CD4-positive, alpha-beta T cell treated with Interleukin-6 at 100 ng/mL for 8 hours (primary cell): ENCODE data around the gene ZNF423.

ENCODE experiments used
- DNase-seq: peaks from one replicate; pipeline ENCODE4 v3.0.0-alpha.2; 2020; ENCODE audit warnings: mixed read lengths, low spot score

The ZNF423 gene

DNA sequence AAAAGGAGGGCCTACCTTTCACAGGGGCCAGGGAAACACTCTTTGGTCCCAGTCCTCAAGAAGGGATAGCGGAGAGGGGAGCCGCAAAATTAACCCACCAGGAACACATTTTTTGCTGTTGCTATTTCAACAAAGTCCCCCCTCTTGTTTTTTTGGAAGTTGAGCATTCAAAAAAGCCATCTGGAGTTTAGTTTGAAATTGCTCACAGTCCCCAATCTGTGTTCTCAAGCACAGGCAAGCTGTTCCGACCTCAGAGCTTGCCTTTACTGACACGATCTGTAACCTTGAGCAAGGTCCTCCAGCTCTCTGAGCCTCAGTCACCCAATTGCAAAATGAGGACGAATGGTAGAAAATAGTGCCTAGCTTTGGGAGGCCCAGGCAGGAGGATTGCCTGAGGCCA lies 131.1 kb downstream of the ZNF423 start:
- DNase-seq = no peak

GRCh38 chr16:49723310-49723709 lies 132.6 kb downstream of the ZNF423 start:
- no peak for DNase-seq

GRCh38 chr16:49720225-49720624 lies 135.7 kb downstream of the ZNF423 start:
- no peak for DNase-seq

GRCh38 chr16:49717689-49718088 lies 138.2 kb downstream of the ZNF423 start:
- no peak for DNase-seq

- DNase-seq = no peak
Observed at GRCh38 chr16:49716339-49716934, 139.5 kb downstream of the ZNF423 start.

- no peak for DNase-seq
Observed at GRCh38 chr16:49713770-49714169, 142.1 kb downstream of the ZNF423 start.

GRCh38 chr16:49712542-49712941 lies 143.4 kb downstream of the ZNF423 start:
- DNase-seq = no peak

DNA sequence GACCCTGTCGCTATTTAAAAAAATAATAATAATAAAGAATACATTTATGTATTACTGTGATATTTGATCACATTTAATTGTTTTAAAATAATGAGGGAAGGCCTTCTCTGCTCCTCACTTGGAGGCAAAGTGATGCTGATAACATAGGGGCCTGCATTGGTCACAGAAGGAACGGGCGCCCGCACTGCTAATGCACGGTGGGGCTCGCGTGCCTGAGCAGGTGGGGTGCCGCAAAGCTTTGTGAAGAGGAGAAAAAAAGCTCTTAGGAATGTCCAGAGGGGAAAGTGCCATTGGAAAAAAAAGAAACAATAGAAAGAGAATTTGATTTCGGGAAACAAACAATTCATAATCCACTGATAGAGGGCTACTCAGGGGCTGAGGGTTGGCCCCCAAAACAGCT lies 143.8 kb downstream of the ZNF423 start:
- no peak for DNase-seq

- no peak for DNase-seq
Observed at GRCh38 chr16:49709057-49709456, 146.9 kb downstream of the ZNF423 start.

GRCh38 chr16:49708491-49708890 lies 147.4 kb downstream of the ZNF423 start:
- no peak for DNase-seq

DNA sequence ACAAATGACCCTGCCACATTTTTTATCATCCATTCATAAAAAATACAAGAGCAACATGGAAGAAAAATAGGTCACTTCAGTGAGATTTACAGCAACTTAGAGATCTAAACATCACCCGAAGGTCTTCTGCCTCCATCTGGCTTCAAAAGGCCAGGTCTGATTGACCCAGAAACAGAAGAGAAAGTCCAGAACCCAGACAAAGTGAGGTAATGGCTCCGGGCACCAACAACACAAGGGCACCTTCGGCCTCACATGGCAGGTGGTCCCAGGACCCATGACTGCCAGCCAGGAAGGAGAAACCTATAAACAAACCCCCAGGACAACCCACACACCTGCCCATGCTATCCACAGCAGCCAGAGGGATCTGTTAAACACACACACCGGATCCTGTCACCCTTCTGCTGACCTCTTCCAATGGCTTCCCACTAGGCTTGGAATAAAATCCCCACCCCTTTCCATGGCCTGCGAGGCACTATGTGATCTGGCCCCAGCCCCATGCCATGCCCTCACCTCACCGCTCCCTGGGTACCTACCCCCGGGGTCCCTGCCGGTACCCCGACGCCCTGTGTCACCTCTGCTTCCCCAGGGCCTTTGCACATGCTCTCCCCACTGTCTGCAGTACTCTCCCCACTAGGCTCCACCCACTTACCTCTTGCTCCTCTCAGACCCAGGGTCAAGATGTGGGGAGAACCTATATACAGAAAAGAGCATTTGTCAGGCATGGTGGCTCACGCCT lies 149.1 kb downstream of the ZNF423 start:
- no peak for DNase-seq

DNA sequence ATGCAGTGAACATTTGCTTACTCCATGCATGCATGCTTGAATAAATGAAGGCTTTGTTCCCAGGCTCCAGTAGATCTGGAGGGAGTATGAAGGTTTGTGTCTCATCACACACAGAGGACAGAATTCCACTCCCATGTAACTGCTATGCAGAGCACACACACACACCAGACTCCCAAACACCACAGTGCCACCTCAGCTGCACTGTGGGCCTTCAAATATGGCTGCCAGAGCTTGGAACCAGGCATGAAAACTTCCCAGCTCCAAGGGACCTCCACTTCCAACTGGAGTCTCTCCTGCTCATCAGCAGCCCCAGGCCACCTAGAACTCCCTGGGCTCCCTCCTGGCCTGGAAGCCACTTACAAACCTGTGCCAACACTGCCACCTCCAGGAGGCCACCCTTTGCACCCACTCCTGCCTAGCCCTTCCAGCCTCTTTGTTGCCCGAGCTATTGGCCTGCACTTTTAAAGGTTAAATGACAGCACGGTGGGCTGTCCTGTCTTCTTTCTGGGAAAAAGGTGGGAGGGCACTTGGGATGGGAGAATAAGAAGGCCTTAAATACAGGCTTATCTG lies 151.2 kb downstream of the ZNF423 start:
- DNase-seq = no peak

- no peak for DNase-seq
Observed at GRCh38 chr16:49703483-49703882, 152.4 kb downstream of the ZNF423 start.

DNA sequence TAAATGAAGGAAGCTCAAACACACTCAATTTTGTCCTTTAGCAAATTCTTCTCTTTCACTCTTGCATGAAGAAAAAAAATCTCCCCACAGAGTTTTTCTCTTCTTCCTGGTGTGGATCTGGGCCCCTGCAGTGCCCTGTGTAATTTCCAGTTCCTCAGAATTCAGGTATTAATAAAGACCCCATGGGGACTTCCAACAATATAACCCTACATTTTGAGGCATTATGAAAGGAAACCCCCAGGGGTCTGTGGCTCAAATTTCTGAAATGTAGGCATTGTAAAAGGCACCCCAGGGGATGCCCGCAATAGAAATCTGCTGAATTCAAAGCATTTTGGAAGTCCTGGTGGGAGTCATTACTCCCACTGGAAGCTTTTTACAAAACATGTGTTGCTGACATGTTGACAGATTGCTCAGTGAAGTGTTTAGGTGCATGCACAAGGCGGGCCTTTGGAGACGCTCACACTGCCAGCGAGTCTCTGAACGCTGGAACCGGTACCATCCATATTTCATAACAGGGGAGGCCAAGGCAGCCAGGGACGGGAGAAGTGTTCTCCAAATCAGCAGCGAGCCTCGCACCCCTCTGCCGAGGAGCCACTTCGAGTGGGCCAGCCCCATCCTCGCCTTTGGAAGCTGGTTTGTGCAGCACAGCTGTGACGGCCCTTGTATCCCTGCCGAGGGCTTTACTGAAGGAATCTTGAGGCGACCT lies 154.0 kb downstream of the ZNF423 start:
- no peak for DNase-seq

DNA sequence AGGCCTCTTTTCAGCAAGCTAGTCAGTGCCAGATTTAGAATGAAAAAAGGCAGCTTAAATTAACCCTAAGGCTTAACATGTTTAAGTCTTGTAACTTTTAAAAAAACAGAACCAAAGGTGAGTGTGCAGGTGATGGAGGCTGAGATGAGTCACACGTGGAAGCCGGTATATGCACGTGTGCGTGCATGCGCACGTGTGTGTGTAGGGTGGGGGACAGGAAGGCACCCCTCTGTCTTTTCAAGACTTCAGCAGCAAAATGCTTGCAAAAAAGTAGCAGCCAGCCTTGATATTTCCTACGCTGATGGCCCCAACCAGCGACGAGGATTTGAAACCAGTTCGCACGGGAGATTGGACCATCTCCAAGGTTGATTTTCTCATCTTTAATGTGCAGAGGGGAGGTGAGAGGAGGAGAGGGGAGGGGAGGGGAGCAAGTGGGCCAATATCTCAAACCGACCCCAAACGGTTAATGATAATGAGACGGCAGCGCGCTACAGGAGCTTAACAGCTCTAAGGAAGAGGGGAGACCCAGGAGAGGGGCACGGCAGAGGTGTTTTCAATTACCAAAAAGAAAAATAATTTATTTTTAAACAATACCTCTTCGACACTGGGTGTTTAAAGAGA lies 154.7 kb downstream of the ZNF423 start:
- no peak for DNase-seq

DNA sequence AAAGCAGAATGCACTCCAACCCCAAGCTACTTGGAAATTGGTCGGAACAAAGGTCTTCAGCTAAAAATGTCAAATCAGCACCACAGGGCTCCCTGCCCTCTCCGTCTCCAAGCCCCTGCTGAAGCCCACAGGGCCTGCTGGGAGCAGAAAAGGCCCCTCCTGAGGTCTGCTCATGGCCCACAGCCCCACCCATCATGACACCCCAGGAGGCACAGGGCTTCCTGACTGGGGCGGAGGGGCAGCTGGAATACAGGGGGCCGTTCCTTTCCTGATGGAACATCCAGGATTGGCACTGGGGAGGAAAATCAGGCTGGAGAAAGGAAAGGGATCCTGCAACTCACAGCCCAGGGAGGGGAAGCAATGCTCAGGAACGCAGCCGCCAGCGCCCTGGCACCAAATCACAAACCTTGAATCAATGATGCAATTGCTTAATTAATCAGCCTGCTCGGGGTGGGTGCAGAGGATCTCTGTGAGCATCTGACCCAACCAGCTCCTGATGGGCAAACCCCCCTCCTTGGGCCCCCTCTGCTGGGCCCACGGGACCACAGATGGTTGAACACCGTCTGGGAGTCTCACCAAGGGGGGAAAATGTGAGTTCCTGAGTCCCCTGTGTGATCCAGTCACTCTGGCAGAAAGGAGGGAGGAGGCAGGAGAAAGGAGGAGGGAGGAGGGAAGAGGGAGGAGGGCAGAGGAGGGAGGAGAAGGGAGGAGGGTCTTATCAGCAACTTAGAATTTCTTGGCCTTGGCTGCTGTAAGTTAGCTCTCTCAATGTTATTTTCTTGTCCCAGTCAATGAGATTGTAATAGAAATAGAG lies 155.5 kb downstream of the ZNF423 start:
- no peak for DNase-seq

DNA sequence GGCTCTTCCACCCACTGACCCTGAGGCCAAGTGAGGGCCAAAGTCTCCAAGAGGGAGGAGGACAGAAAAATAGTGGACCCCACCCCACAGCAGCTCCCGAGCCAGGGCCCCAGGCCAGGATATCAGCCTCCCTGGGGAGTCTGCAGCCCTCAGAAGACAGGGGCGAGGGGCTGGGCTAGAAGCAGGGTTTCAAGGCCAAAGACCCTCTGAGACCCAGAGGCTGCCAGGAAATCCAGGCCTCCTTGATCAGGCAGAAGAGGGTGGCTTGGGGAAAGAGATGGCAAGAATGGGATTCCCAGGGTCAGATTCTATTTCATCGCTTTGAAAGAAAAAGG lies 156.1 kb downstream of the ZNF423 start:
- DNase-seq = no peak

GRCh38 chr16:49698931-49699840 lies 156.7 kb downstream of the ZNF423 start:
- no peak for DNase-seq

- no peak for DNase-seq
Observed at GRCh38 chr16:49698453-49698815, 157.5 kb downstream of the ZNF423 start.

DNA sequence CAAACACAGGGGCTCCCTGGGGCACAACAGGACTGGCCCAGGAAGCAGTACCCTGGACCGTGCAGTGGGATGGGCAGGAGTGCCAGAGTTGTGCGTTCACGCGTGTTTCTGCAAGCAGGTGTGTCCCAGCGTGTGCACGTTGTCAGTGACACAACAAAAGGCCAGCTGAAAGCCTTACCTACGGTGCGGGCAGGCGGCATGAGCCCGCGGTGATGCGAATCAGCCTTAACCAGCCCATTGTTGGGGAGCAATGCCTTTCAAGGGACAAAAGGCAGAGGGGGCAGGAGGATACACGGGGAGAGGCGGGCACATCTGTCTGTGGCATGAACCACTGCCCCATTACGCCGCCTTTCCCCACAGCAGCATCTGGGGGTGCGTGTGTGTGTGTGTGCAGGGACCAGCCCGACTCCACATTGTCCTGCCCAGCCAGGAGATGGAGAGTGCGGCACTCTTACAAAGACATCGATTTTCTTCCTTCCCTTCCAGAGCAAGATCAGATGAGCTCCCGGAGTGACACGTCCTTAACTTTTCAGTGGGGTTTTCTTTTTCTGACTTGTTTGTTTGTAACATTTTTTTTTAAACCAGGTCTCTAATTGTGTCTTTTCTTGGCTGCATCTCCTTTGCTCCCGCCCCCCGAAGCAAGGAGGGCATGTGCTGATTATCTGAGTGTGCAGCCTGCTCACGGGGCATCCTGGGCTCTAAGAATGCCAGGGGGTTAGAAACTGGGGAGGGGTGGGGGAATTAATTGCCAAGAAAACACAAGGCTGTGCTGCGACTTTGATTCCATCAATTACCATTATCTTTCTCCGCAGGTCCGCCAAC lies 158.1 kb downstream of the ZNF423 start:
- DNase-seq = no peak
